Small intestine (tissue), 7 donors: ENCODE results near the gene TBCK. TPM values are rescaled to one million over a fixed set of nuclear protein-coding genes. Genes with fewer than 3 reads are reported as not detected.
"Not testable (repeated sequence)": the region's sequence is repeated elsewhere in the genome, so short reads cannot be mapped to it uniquely, and the experiment has no call there.

Experiments used
- DNase-seq, 2 donors: peaks; one replicate each; pipeline versions ENCODE4 v3.0.0 to v3.0.0-alpha.2; 2013
- FAIRE-seq: peaks from 2 replicates; lab custom pipeline; 2012; peaks lifted over from hg19 to GRCh38; lab: Jason Lieb, UNC
- H3K27ac ChIP-seq, 3 donors: one replicate each; pipeline ENCODE4 v1.5.1; 2013; ENCODE audit warnings: low read length in 2 of 3, mild to moderate bottlenecking in 2 of 3, control low read depth in 1 of 3, inconsistent platforms in 1 of 3, low read depth in 1 of 3, moderate library complexity in 1 of 3
- H3K27me3 ChIP-seq, 3 donors: one replicate each; pipeline ENCODE4 v1.6.1; 2013; ENCODE audit warnings: low read length in 3 of 3, inconsistent platforms in 1 of 3; ENCODE audit not compliant: control insufficient read depth in 3 of 3, insufficient read depth in 3 of 3
- H3K36me3 ChIP-seq, 3 donors: one replicate each; pipeline ENCODE4 v1.6.1; 2013; ENCODE audit warnings: low read length in 3 of 3, inconsistent platforms in 1 of 3, low read depth in 1 of 3, mild to moderate bottlenecking in 1 of 3, moderate library complexity in 1 of 3; ENCODE audit not compliant: control insufficient read depth in 3 of 3, insufficient read depth in 2 of 3
- H3K4me1 ChIP-seq, 3 donors: one replicate each; pipeline ENCODE4 v1.6.1; 2013; ENCODE audit warnings: low read length in 2 of 3, inconsistent platforms in 1 of 3, low read depth in 1 of 3, mild to moderate bottlenecking in 1 of 3, moderate library complexity in 1 of 3; ENCODE audit not compliant: control insufficient read depth in 3 of 3, insufficient read depth in 2 of 3
- H3K4me3 ChIP-seq, 3 donors: one replicate each; pipeline ENCODE4 v1.5.1; 2013; ENCODE audit warnings: low read length in 3 of 3, control low read depth in 1 of 3, inconsistent platforms in 1 of 3, low read depth in 1 of 3, mild to moderate bottlenecking in 1 of 3, moderate library complexity in 1 of 3
- H3K9me3 ChIP-seq, 2 donors: one replicate each; pipeline ENCODE4 v1.6.1; 2013; ENCODE audit warnings: low read depth in 1 of 2, low read length in 1 of 2; ENCODE audit not compliant: control insufficient read depth in 2 of 2, insufficient read depth in 1 of 2
- WGBS, 3 donors: extraction: QIAGEN DNeasy Blood & Tissue Kit; methylation state at CpG; one replicate each; pipeline ENCODE4 v1.1.7; 2013; 5-methylcytosine and 5-hydroxymethylcytosine counted together
- polyA plus RNA-seq, 4 donors: library from polyadenylated mRNA; stranded (reverse) in 3 of 4; unstranded in 1 of 4; fragments of 200-250 nt in 3 of 4; fragments of 120-200 nt in 1 of 4; gene quantifications; one replicate each; pipeline versions ENCODE4 v1.2.1 to v1.2.3, GENCODE V29; 2013
- donor health status: healthy with polysubstance abuse.
- donor health status: control.
- donor health status: control.
- donor health status: Bipolar disorder and iron deficiency.
- donor health status: healthy.

TBCK gene
- polyA plus RNA-seq, 4 donors: 5.1 to 31.6 (median 9.3) TPM

- Histone ChIP-seq H3K27ac (no peak overlapping the region), H3K27me3 (no peaks in the 10 kb centered on the region), H3K4me3 (no peak overlapping the region), H3K9me3 (peaks cover 0 to 3% of the 10 kb centered on the region in 2 donors), H3K36me3 (peaks cover 0 to 2% (median 1%) of the 10 kb centered on the region in 3 donors), H3K4me1 (no peaks in the 10 kb centered on the region)
- DNase-seq: no peak
- WGBS, 3 donors: 90 to 97% (median 91%) methylated on average over 3 of the region's 3 CpGs
- FAIRE-seq: no peak
Measured at GRCh38 chr4:106142616-106143127, 173.3 kb downstream of the TBCK start.

- no peak overlapping the region for H3K4me3 ChIP-seq
- no peak overlapping the region for H3K27ac ChIP-seq
- FAIRE-seq: no peak
- H3K36me3 ChIP-seq: peaks cover 0 to 2% (median 0%) of the 10 kb centered on the region in 3 donors
- no peaks in the 10 kb centered on the region for H3K9me3 ChIP-seq
- no peak for DNase-seq
- no peaks in the 10 kb centered on the region for H3K4me1 ChIP-seq
- WGBS, 3 donors: 79 to 89% (median 87%) methylated on average over 1 of the region's 1 CpG
- H3K27me3 ChIP-seq: no peaks in the 10 kb centered on the region
Measured at GRCh38 chr4:106140601-106141000, 175.4 kb downstream of the TBCK start.

GRCh38 chr4:106136777-106137331 lies 179.2 kb downstream of the TBCK start:
- FAIRE-seq (no peak), DNase-seq (no peak)

GRCh38 chr4:106132045-106132444 lies 184.0 kb downstream of the TBCK start:
- DNase-seq (no peak), FAIRE-seq (no peak)
- Histone ChIP-seq H3K27me3 (no peaks in the 10 kb centered on the region), H3K27ac (no peak overlapping the region), H3K36me3 (peaks cover 0 to 13% (median 0%) of the 10 kb centered on the region in 3 donors), H3K4me1 (no peaks in the 10 kb centered on the region), H3K4me3 (no peak overlapping the region), H3K9me3 (peaks cover 0 to 15% of the 10 kb centered on the region in 2 donors)

More at GRCh38 chr4:106136777-106137331, 179.2 kb downstream of the TBCK start:
- H3K4me3 ChIP-seq: no peak overlapping the region
- H3K27me3 ChIP-seq: no peaks in the 10 kb centered on the region
- H3K4me1 ChIP-seq: no peaks in the 10 kb centered on the region
- no peak overlapping the region for H3K27ac ChIP-seq
- H3K36me3 ChIP-seq: peaks cover 0 to 10% (median 0%) of the 10 kb centered on the region in 3 donors
- peaks cover 0 to 13% of the 10 kb centered on the region in 2 donors for H3K9me3 ChIP-seq

DNA sequence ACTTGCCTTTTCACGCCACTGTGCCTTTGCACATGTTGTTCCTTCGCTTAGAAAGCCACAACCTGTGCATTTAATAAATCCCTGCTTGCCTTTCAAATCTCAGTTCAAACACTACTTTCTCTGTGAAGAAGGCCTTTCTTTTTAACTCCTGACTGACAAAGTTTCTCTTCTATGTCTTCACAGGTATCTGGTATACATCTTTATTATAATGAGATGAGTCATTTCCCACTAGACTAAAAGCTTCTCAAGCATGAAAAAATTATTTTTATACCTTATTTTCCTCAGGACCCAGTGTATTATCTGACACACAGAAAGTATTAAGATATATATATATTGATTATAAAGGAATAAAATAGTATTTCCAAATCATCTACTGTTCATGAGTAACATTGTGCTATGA lies 189.9 kb downstream of the TBCK start:
- Histone ChIP-seq H3K27ac (no peak overlapping the region), H3K27me3 (no peaks in the 10 kb centered on the region), H3K9me3 (no peaks in the 10 kb centered on the region), H3K36me3 (peaks cover 0 to 3% (median 0%) of the 10 kb centered on the region in 3 donors), H3K4me1 (no peaks in the 10 kb centered on the region), H3K4me3 (no peak overlapping the region)
- 96 to 100% (median 98%) methylated on average over 2 of the region's 2 CpGs for WGBS, 3 donors
- DNase-seq (no peak), FAIRE-seq (peak; percentile 15)

GRCh38 chr4:106119949-106120555 lies 196.0 kb downstream of the TBCK start:
- not testable (repeated sequence) for H3K9me3 ChIP-seq, H3K4me3 ChIP-seq, H3K36me3 ChIP-seq, FAIRE-seq, H3K27ac ChIP-seq, H3K4me1 ChIP-seq, H3K27me3 ChIP-seq, DNase-seq
- WGBS, 3 donors: 97 to 98% (median 98%) methylated on average over 21 to 25 of the region's 28 CpGs

DNA sequence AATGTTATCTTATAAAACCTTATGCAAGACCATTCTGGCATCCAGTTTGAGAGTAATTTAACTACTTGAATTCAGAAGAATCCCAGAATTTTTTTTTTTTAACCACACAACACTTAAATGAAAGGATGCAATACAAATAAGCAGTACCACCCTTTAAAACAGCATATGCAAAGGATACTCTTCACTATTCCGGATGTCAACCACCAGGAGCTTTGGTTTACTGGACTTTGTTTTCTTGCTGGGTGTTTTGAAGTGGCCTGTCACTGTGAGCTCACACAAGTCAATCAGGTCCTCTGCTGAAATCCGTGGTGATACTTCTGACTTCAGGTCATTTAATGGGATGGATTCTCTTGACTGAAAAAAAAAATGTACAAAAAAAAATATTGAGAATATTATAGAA lies 200.0 kb downstream of the TBCK start:
- Histone ChIP-seq H3K9me3 (peaks cover 0 to 36% of the 10 kb centered on the region in 2 donors), H3K4me3 (no peak overlapping the region), H3K36me3 (peaks cover 4 to 20% (median 7%) of the 10 kb centered on the region in 3 donors), H3K27ac (no peak overlapping the region), H3K4me1 (no peaks in the 10 kb centered on the region), H3K27me3 (no peaks in the 10 kb centered on the region)
- 97 to 98% (median 98%) methylated on average over 2 of the region's 2 CpGs for WGBS, 3 donors
- DNase-seq (no peak), FAIRE-seq (no peak)

DNA sequence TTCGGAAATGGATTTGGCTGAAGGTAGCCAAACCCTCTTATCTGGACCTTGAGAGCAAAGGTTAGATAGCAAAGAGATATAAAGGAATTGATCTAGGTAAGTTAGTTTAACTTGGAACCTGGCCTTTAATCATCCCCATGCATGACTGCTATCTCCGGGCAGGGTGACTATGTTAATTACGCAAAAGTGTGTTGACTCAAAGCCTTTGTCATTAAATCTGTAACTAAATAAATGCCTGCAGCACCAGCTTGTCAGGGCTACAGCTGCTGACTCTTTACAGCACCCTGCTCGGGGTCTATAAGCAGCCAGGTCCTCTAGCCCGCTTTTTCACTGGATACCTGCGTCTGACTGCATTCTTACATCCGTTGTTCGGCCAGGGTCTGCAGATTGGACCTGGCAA lies 201.7 kb downstream of the TBCK start:
- H3K36me3 ChIP-seq: peaks cover 4 to 26% (median 7%) of the 10 kb centered on the region in 3 donors
- WGBS, 3 donors: 75 to 92% (median 85%) methylated on average over 8 of the region's 8 CpGs
- no peaks in the 10 kb centered on the region for H3K27me3 ChIP-seq
- no peak overlapping the region for H3K4me3 ChIP-seq
- H3K9me3 ChIP-seq: peaks cover 0 to 51% of the 10 kb centered on the region in 2 donors
- DNase-seq (peak in 1 of 2 donors; percentile 43), FAIRE-seq (no peak)
- no peak overlapping the region for H3K27ac ChIP-seq
- no peaks in the 10 kb centered on the region for H3K4me1 ChIP-seq
